Neuronal stem cell (in vitro differentiated cells): ENCODE results near the gene PIGU.

Experiments
- DNase-seq: peaks from one replicate; pipeline ENCODE4 v3.0.0-alpha.2; 2013; ENCODE audit warnings: low spot score
- H2AFZ ChIP-seq: one replicate; pipeline ENCODE4 v1.6.1; 2013; ENCODE audit warnings: mild to moderate bottlenecking, low read length, inconsistent platforms
- H2AK5ac ChIP-seq: 2 replicates; pipeline ENCODE4 v1.6.1; 2013; ENCODE audit warnings: low read depth, mild to moderate bottlenecking, inconsistent platforms, low read length, moderate library complexity, mixed read lengths
- H2BK120ac ChIP-seq: 2 replicates; pipeline ENCODE4 v1.6.1; 2013; ENCODE audit warnings: low read depth, mild to moderate bottlenecking, inconsistent platforms, low read length, moderate library complexity, mixed read lengths
- H2BK12ac ChIP-seq: one replicate; pipeline ENCODE4 v1.6.1; 2013; ENCODE audit warnings: low read length, inconsistent platforms
- H2BK15ac ChIP-seq: 2 replicates; pipeline ENCODE4 v1.6.1; 2013; ENCODE audit warnings: mild to moderate bottlenecking, low read length, inconsistent platforms, mixed read lengths
- H2BK5ac ChIP-seq: one replicate; pipeline ENCODE4 v1.6.1; 2013; ENCODE audit warnings: inconsistent platforms, mild to moderate bottlenecking, low read length, moderate library complexity
- H3K14ac ChIP-seq: one replicate; pipeline ENCODE4 v1.6.1; 2013; ENCODE audit warnings: low read length, inconsistent platforms
- H3K18ac ChIP-seq: 2 replicates; pipeline ENCODE4 v1.6.1; 2013; ENCODE audit warnings: low read length, inconsistent platforms
- H3K23ac ChIP-seq: 2 replicates; pipeline ENCODE4 v1.6.1; 2013; ENCODE audit warnings: low read depth, mild to moderate bottlenecking, mixed read lengths, low read length, inconsistent platforms; ENCODE audit not compliant: poor library complexity
- H3K27ac ChIP-seq: replicated peaks from 3 replicates; pipeline ENCODE4 v1.5.1; 2013; ENCODE audit warnings: low read length, inconsistent platforms
- H3K27me3 ChIP-seq, 3 experiments: 2 replicates each; pipeline ENCODE4 v1.6.1; 2013; ENCODE audit warnings: low read length in 3 of 3, mild to moderate bottlenecking in 2 of 3, inconsistent platforms in 1 of 3, low read depth in 1 of 3, mixed read lengths in 1 of 3, moderate library complexity in 1 of 3; ENCODE audit not compliant: control insufficient read depth in 3 of 3, insufficient read depth in 3 of 3
- H3K36me3 ChIP-seq, 2 donors: replicated peaks in 1 of 2; 2 replicates each; pipeline ENCODE4 v1.6.1; 2013; ENCODE audit warnings: low read length in 2 of 2; ENCODE audit not compliant: control insufficient read depth in 2 of 2, insufficient read depth in 2 of 2
- H3K4ac ChIP-seq: 2 replicates; pipeline ENCODE4 v1.6.1; 2013; ENCODE audit warnings: inconsistent platforms, mild to moderate bottlenecking, low read length, moderate library complexity
- H3K4me1 ChIP-seq, 2 donors: 1 replicate in 1 of 2; 2 replicates in 1 of 2; pipeline ENCODE4 v1.6.1; 2013; ENCODE audit warnings: low read length in 2 of 2, low read depth in 1 of 2; ENCODE audit not compliant: control insufficient read depth in 2 of 2, insufficient read depth in 1 of 2
- H3K4me2 ChIP-seq: one replicate; pipeline ENCODE4 v1.6.1; 2013; ENCODE audit warnings: mild to moderate bottlenecking, low read length, inconsistent platforms; ENCODE audit not compliant: insufficient read depth, poor library complexity, severe bottlenecking
- H3K4me3 ChIP-seq, 2 donors: 2 replicates each; pipeline ENCODE4 v1.5.1; 2013; ENCODE audit warnings: low read length in 2 of 2, mild to moderate bottlenecking in 2 of 2, inconsistent platforms in 1 of 2, moderate library complexity in 1 of 2
- H3K79me1 ChIP-seq: one replicate; pipeline ENCODE4 v1.6.1; 2013; ENCODE audit warnings: low read depth, mild to moderate bottlenecking, inconsistent platforms, low read length, moderate library complexity
- H3K9ac ChIP-seq: one replicate; pipeline ENCODE4 v1.6.1; 2013; ENCODE audit warnings: mild to moderate bottlenecking, low read depth, low read length, inconsistent platforms; ENCODE audit not compliant: poor library complexity
- H3K9me3 ChIP-seq, 2 donors: replicated peaks in 1 of 2; 2 replicates each; pipeline versions ENCODE3 to v1.6.1; 2013; ENCODE audit warnings: low read length in 2 of 2, mild to moderate bottlenecking in 2 of 2, inconsistent platforms in 1 of 2, low read depth in 1 of 2, mixed read lengths in 1 of 2, moderate library complexity in 1 of 2; ENCODE audit not compliant: control insufficient read depth in 2 of 2, insufficient read depth in 1 of 2
- H4K8ac ChIP-seq: one replicate; pipeline ENCODE4 v1.6.1; 2013; ENCODE audit warnings: low read depth, mild to moderate bottlenecking, inconsistent platforms, low read length, moderate library complexity
- H4K91ac ChIP-seq: one replicate; pipeline ENCODE4 v1.6.1; 2013; ENCODE audit warnings: low read length, low read depth, mild to moderate bottlenecking, inconsistent platforms; ENCODE audit not compliant: poor library complexity
- WGBS, 2 donors: extraction: QIAGEN DNeasy Blood & Tissue Kit; methylation state at CpG; one replicate each; pipeline ENCODE4 v1.1.7; 2013; ENCODE audit warnings: missing lambda C conversion rate in 2 of 2, mixed read lengths in 1 of 2; ENCODE audit not compliant: insufficient read length in 2 of 2, insufficient replicate concordance in 1 of 2; ENCODE audit errors: extremely low coverage in 2 of 2; 5-methylcytosine and 5-hydroxymethylcytosine counted together

PIGU gene

DNA sequence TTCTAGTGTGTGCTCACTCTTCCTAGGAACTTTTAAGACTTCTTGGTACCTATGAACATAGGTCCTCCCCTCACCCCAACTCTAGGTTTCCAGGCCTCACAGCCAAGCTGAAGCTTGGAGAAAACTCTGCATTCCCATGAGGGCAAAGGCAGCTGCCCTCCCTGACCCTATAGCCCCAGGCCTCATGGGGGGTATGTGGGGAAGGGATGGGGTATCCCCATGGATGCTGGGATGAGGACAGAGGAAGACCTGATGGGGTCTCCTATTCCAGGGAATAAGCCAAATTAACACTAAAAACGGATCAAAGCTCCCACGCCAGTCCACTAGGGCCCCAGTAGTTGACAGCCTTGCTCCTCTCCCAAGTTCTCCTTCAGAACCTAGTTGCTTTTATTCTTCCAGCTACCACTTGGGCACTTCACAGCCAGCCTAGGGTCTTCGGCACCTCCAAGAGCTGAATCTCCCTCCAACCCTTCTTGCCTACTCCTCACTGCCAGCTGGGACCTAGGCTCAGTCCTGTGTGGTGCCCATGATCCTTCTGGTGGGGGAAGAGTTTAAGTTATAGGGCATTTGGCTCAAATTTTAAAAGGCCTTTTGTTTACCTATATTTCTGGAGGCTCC is 35.0 kb upstream of the PIGU start:
- Histone ChIP-seq H2AFZ (no peak overlapping the region), H3K36me3 (peaks cover 12 to 44% of the 10 kb centered on the region in 2 donors), H3K23ac (no peak overlapping the region), H4K8ac (no peak overlapping the region), H3K9ac (no peak overlapping the region), H3K27ac (no peak overlapping the region), H3K79me1 (no peaks in the 10 kb centered on the region), H3K4me3 (no peak overlapping the region), H3K27me3 (peaks cover 0 to 33% (median 6%) of the 10 kb centered on the region in 3 experiments), H3K4me1 (peaks cover 0 to 5% of the 10 kb centered on the region in 2 donors), H2BK12ac (no peak overlapping the region), H4K91ac (no peak overlapping the region), H2BK120ac (no peak overlapping the region), H2AK5ac (no peak overlapping the region), H3K14ac (no peak overlapping the region), H3K4ac (no peak overlapping the region), H3K4me2 (no peak overlapping the region), H2BK5ac (no peak overlapping the region), H3K18ac (no peak overlapping the region), H2BK15ac (no peak overlapping the region), H3K9me3 (peaks cover 0 to 2% of the 10 kb centered on the region in 2 donors)
- DNase-seq, result no peak
- no CpG with 5 or more reads among the region's 3 CpGs for WGBS, 2 donors

DNA sequence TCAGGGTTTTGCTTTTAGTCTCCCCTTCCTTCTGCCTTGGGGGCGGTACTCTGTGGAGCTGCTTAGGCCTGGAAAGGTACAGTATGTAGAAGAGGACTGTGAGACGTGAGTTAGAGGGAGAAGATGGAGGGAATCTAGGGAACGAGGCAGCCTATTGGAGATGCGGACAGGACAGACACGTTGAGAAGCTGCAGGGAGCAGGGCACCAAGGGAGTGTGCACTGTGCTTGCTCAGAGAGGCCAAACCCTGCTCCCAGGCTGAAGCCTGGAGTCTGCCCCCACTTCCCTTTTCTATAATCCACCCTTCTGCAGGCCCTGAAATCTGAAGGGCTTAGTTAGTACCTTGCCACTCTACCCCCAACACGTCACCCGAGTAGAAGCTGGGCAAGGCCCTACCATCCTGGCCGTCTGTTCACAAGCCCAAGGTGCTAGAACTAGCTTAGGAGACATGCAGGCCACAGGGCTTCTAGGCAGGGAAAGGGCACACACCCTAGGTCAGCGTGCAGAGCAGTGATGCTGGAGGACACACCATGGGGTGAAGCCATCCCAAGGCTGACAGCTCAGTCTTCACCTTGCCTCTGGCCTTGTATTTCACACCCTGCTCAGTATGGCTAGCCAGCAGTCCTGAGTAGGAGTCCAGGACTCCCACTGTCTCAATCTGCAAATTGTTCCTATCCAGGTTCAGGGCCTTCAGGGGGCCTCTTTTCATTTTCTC is 34.1 kb upstream of the PIGU start:
- Histone ChIP-seq H3K4ac (no peak overlapping the region), H3K9ac (no peak overlapping the region), H3K36me3 (peaks cover 12 to 35% of the 10 kb centered on the region in 2 donors), H4K8ac (no peak overlapping the region), H3K27ac (no peak overlapping the region), H3K9me3 (peaks cover 0 to 2% of the 10 kb centered on the region in 2 donors), H3K18ac (no peak overlapping the region), H3K27me3 (peaks cover 0 to 40% (median 6%) of the 10 kb centered on the region in 3 experiments), H2BK15ac (no peak overlapping the region), H3K4me1 (peaks cover 0 to 5% of the 10 kb centered on the region in 2 donors), H3K14ac (no peak overlapping the region), H4K91ac (no peak overlapping the region), H3K4me3 (no peak overlapping the region), H2AFZ (no peak overlapping the region), H3K23ac (no peak overlapping the region), H2BK12ac (no peak overlapping the region), H3K79me1 (no peaks in the 10 kb centered on the region), H2BK120ac (no peak overlapping the region), H3K4me2 (no peak overlapping the region), H2AK5ac (no peak overlapping the region), H2BK5ac (no peak overlapping the region)
- no peak for DNase-seq
- no CpG with 5 or more reads among the region's 9 CpGs for WGBS, 2 donors

DNA sequence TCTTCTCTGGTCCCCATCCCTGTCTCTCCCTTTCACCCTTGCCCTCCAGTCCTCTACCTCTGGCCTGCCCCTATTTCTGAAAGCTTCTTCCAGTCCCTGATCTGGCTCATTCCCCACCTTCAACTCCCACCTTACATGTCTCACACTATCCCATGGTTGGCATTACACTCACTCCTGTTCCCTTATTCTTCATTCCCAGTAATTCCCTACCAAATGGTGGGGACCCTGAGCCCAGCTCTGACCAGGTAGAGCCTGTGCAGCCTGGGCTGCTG is 33.6 kb upstream of the PIGU start:
- Histone ChIP-seq H4K91ac (no peak overlapping the region), H3K27me3 (peaks cover 0 to 43% (median 6%) of the 10 kb centered on the region in 3 experiments), H3K18ac (no peak overlapping the region), H3K4ac (no peak overlapping the region), H3K14ac (no peak overlapping the region), H2BK12ac (no peak overlapping the region), H3K79me1 (no peaks in the 10 kb centered on the region), H2BK5ac (no peak overlapping the region), H2AFZ (peak overlapping the region; percentile 100), H2AK5ac (no peak overlapping the region), H3K36me3 (peaks cover 11 to 30% of the 10 kb centered on the region in 2 donors), H3K23ac (peak overlapping the region; percentile 89), H4K8ac (no peak overlapping the region), H3K27ac (no peak overlapping the region), H2BK120ac (no peak overlapping the region), H3K9ac (no peak overlapping the region), H3K4me3 (peak overlapping the region in 1 of 2 donors; percentile 77), H2BK15ac (peak overlapping the region; percentile 20), H3K9me3 (peaks cover 0 to 2% of the 10 kb centered on the region in 2 donors), H3K4me1 (peaks cover 0 to 5% of the 10 kb centered on the region in 2 donors), H3K4me2 (peak overlapping the region; percentile 87)
- no peak for DNase-seq

DNA sequence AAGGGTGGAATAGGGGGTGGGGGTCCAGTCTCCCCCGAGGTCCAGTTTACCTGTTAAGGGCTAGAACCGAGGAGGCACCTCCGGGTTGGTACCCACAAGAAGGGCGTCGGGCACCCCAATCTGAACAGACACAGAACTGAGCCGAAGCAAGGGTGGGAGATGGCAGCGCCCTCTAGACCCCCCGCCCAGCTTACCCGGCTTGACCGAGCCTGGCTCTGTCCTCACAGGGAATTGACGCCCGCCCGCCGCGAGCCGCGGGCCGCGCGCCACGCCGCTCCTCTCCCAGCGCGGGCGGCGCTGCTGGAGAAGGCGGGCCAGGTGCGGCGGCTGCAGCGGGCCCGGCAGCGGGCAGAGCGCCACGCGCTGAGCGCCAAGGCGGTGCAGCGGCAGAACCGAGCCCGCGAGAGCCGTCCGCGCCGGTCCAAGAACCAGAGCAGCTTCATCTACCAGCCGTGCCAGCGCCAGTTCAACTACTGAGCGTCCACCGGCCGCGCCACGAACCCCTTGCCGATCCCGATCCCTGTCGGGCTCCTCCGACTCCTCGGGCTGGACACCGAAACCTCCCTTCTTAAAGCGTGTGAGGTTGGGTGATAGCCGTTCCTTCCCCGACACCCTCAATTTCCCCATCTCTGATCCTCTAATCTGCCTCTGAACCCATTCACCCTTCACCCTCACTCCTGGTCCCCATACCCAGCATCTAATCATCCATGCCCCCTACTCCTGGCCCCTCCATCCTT is 33.1 kb upstream of the PIGU start:
- peak overlapping the region; percentile 87 for H3K9ac ChIP-seq
- H3K36me3 ChIP-seq, result peaks cover 7 to 25% of the 10 kb centered on the region in 2 donors
- peak overlapping the region; percentile 87 for H3K4me2 ChIP-seq
- peak overlapping the region; percentile 40 for H2BK120ac ChIP-seq
- no peak overlapping the region for H2BK12ac ChIP-seq
- no peak overlapping the region for H3K14ac ChIP-seq
- no peak overlapping the region for H2BK5ac ChIP-seq
- peaks cover 3 to 5% of the 10 kb centered on the region in 2 donors for H3K4me1 ChIP-seq
- no peak overlapping the region for H2AK5ac ChIP-seq
- H2AFZ ChIP-seq, result peak overlapping the region; percentile 100
- peak; percentile 80 for DNase-seq
- no CpG with 5 or more reads among the region's 61 CpGs for WGBS, 2 donors
- H3K4ac ChIP-seq, result no peak overlapping the region
- H3K27me3 ChIP-seq, result peaks cover 0 to 47% (median 6%) of the 10 kb centered on the region in 3 experiments
- peaks cover 0 to 2% of the 10 kb centered on the region in 2 donors for H3K9me3 ChIP-seq
- H2BK15ac ChIP-seq, result peak overlapping the region; percentile 20
- peak overlapping the region; percentile 77 to 84 for H3K4me3 ChIP-seq
- peak overlapping the region; percentile 89 for H3K23ac ChIP-seq
- H4K8ac ChIP-seq, result no peak overlapping the region
- H3K27ac ChIP-seq, result no peak overlapping the region
- H3K18ac ChIP-seq, result peak overlapping the region; percentile 85
- no peaks in the 10 kb centered on the region for H3K79me1 ChIP-seq
- no peak overlapping the region for H4K91ac ChIP-seq
